Measurements from ENCODE around the gene ESR1.

Gene ESR1

GRCh38 chr6:152094276-152094675 is 286.8 kb downstream of the ESR1 start:
- no peak for DNase-seq (ENCODE audit: low read depth in 2 of 2)

- peak in 1 of 2 donors; percentile 4 for DNase-seq (ENCODE audit: low read depth in 2 of 2)
These were observed 287.6 kb downstream of the ESR1 start for GRCh38 chr6:152094992-152095592.

- no peak for DNase-seq (ENCODE audit: low read depth in 2 of 2)
These were observed 289.5 kb downstream of the ESR1 start for GRCh38 chr6:152096863-152097496.

- DNase-seq (ENCODE audit: low read depth in 2 of 2): no peak
These were observed 291.2 kb downstream of the ESR1 start for GRCh38 chr6:152098683-152099082.

- DNase-seq (ENCODE audit: low read depth in 2 of 2): no peak
These were observed 292.1 kb downstream of the ESR1 start for GRCh38 chr6:152099446-152100182.

- no peak for DNase-seq (ENCODE audit: low read depth in 2 of 2)
These were observed 292.7 kb downstream of the ESR1 start for GRCh38 chr6:152100183-152100618.

- DNase-seq (ENCODE audit: low read depth in 2 of 2): no peak
These were observed 300.5 kb downstream of the ESR1 start for GRCh38 chr6:152107973-152108372.

- no peak for DNase-seq (ENCODE audit: low read depth in 2 of 2)
These were observed 303.7 kb downstream of the ESR1 start for GRCh38 chr6:152110886-152111820.

GRCh38 chr6:152112491-152113261 is 305.2 kb downstream of the ESR1 start:
- no peak for DNase-seq (ENCODE audit: low read depth in 2 of 2)

- DNase-seq (ENCODE audit: low read depth in 2 of 2): no peak
These were observed 310.0 kb downstream of the ESR1 start for GRCh38 chr6:152117156-152118133.

- DNase-seq (ENCODE audit: low read depth in 2 of 2): no peak
These were observed 310.7 kb downstream of the ESR1 start for GRCh38 chr6:152118224-152118623.

- DNase-seq (ENCODE audit: low read depth in 2 of 2): no peak
These were observed 311.2 kb downstream of the ESR1 start for GRCh38 chr6:152118678-152119077.

GRCh38 chr6:152119831-152120230 is 312.3 kb downstream of the ESR1 start:
- DNase-seq (ENCODE audit: low read depth in 2 of 2): no peak

- no peak for DNase-seq (ENCODE audit: low read depth in 2 of 2)
These were observed 314.4 kb downstream of the ESR1 start for GRCh38 chr6:152121910-152122309.

- DNase-seq (ENCODE audit: low read depth in 2 of 2): no peak
These were observed 315.0 kb downstream of the ESR1 start for GRCh38 chr6:152122434-152122833.

GRCh38 chr6:152123076-152123475 is 315.6 kb downstream of the ESR1 start:
- no peak for DNase-seq (ENCODE audit: low read depth in 2 of 2)

- DNase-seq (ENCODE audit: low read depth in 2 of 2): no peak
These were observed 317.1 kb downstream of the ESR1 start for GRCh38 chr6:152124429-152125074.

GRCh38 chr6:152127432-152128165 is 320.1 kb downstream of the ESR1 start:
- no peak for DNase-seq (ENCODE audit: low read depth in 2 of 2)

- DNase-seq (ENCODE audit: low read depth in 2 of 2): no peak
These were observed 322.2 kb downstream of the ESR1 start for GRCh38 chr6:152129691-152130151.

All from stimulated activated CD8-positive, alpha-beta memory T cell treated with anti-CD3 and anti-CD28 coated beads, Interleukin-2, amount 100 ng/mL, for 48 hours (primary cell).